Mesendoderm (in vitro differentiated cells): Measurements from ENCODE around the gene PHB1.

Experiments
- DNase-seq: peaks from one replicate; pipeline ENCODE4 v3.0.0; 2013
- H2AK5ac ChIP-seq: 2 replicates; pipeline ENCODE4 v1.6.1; 2013; ENCODE audit warnings: low read length, inconsistent platforms
- H2BK120ac ChIP-seq: 2 replicates; pipeline ENCODE4 v1.6.1; 2013; ENCODE audit warnings: low read depth, mild to moderate bottlenecking, low read length, moderate library complexity, mixed read lengths
- H2BK15ac ChIP-seq: replicated peaks from 2 replicates; pipeline ENCODE4 v1.6.1; 2013; ENCODE audit warnings: low read depth, mild to moderate bottlenecking, moderate library complexity
- H2BK5ac ChIP-seq: 2 replicates; pipeline ENCODE4 v1.6.1; 2013; ENCODE audit warnings: low read length, inconsistent platforms
- H3K18ac ChIP-seq: 2 replicates; pipeline ENCODE4 v1.6.1; 2013; ENCODE audit warnings: mild to moderate bottlenecking, low read length, mixed read lengths
- H3K23ac ChIP-seq: one replicate; pipeline ENCODE4 v1.6.1; 2013; ENCODE audit warnings: low read length
- H3K27ac ChIP-seq: 2 replicates; pipeline ENCODE4 v1.5.1; 2013; ENCODE audit warnings: low read depth, mild to moderate bottlenecking, inconsistent platforms, low read length, moderate library complexity
- H3K27me3 ChIP-seq: 2 replicates; pipeline ENCODE4 v1.6.1; 2013; ENCODE audit warnings: low read length, control low read depth, mild to moderate bottlenecking, inconsistent platforms; ENCODE audit not compliant: insufficient read depth, poor library complexity
- H3K36me3 ChIP-seq: 2 replicates; pipeline ENCODE4 v1.6.1; 2013; ENCODE audit warnings: low read length, inconsistent platforms; ENCODE audit not compliant: control insufficient read depth, insufficient read depth
- H3K4ac ChIP-seq: one replicate; pipeline ENCODE4 v1.6.1; 2013; ENCODE audit warnings: low read depth, mild to moderate bottlenecking, low read length, moderate library complexity
- H3K4me1 ChIP-seq: 2 replicates; pipeline ENCODE4 v1.6.1; 2013; ENCODE audit warnings: low read depth, low read length, inconsistent platforms; ENCODE audit not compliant: control insufficient read depth
- H3K4me2 ChIP-seq: 2 replicates; pipeline ENCODE4 v1.6.1; 2013; ENCODE audit warnings: low read length
- H3K4me3 ChIP-seq: 2 replicates; pipeline ENCODE4 v1.5.1; 2013; ENCODE audit warnings: mild to moderate bottlenecking, low read length
- H3K56ac ChIP-seq: one replicate; pipeline ENCODE4 v1.6.1; 2013; ENCODE audit warnings: low read length
- H3K79me1 ChIP-seq: 2 replicates; pipeline ENCODE4 v1.6.1; 2013; ENCODE audit warnings: low read length, inconsistent platforms
- H3K79me2 ChIP-seq: 2 replicates; pipeline ENCODE4 v1.6.1; 2013; ENCODE audit warnings: mild to moderate bottlenecking, low read length; ENCODE audit not compliant: control insufficient read depth, insufficient read depth
- H3K9ac ChIP-seq: 2 replicates; pipeline ENCODE4 v1.6.1; 2013; ENCODE audit warnings: low read length, inconsistent platforms
- H4K5ac ChIP-seq: one replicate; pipeline ENCODE4 v1.6.1; 2013; ENCODE audit warnings: low read length
- H4K8ac ChIP-seq: one replicate; pipeline ENCODE4 v1.6.1; 2013; ENCODE audit warnings: low read depth, mild to moderate bottlenecking, control low read depth, low read length, moderate library complexity
- WGBS: extraction: QIAGEN DNeasy Blood & Tissue Kit; methylation state at CpG from one replicate; pipeline ENCODE4 v1.1.7; 2013; ENCODE audit warnings: low lambda C conversion rate, missing lambda C conversion rate; ENCODE audit not compliant: insufficient coverage; ENCODE audit errors: extremely low coverage; 5-methylcytosine and 5-hydroxymethylcytosine counted together

Gene PHB1

GRCh38 chr17:49452201-49452600, 37.5 kb upstream of the PHB1 start:
- WGBS: no CpG with 5 or more reads among the region's 5 CpGs
- no peak overlapping the region for H3K27ac ChIP-seq
- no peak overlapping the region for H3K9ac ChIP-seq
- H3K23ac ChIP-seq: no peak overlapping the region
- no peak overlapping the region for H2AK5ac ChIP-seq
- no peak for DNase-seq
- no peaks in the 10 kb centered on the region for H3K79me2 ChIP-seq
- H3K4ac ChIP-seq: no peak overlapping the region
- H4K8ac ChIP-seq: no peak overlapping the region
- no peak overlapping the region for H4K5ac ChIP-seq
- H3K36me3 ChIP-seq: no peaks in the 10 kb centered on the region
- no peak overlapping the region for H3K56ac ChIP-seq
- H3K4me3 ChIP-seq: no peak overlapping the region
- no peak overlapping the region for H2BK15ac ChIP-seq
- H3K27me3 ChIP-seq: no peaks in the 10 kb centered on the region
- no peak overlapping the region for H3K18ac ChIP-seq
- H3K4me1 ChIP-seq: peaks cover 4% of the 10 kb centered on the region
- H2BK5ac ChIP-seq: no peak overlapping the region
- H3K79me1 ChIP-seq: no peaks in the 10 kb centered on the region
- H3K4me2 ChIP-seq: no peak overlapping the region
- no peak overlapping the region for H2BK120ac ChIP-seq

- H3K36me3 ChIP-seq: no peaks in the 10 kb centered on the region
- DNase-seq: no peak
- no CpG with 5 or more reads among the region's 3 CpGs for WGBS
- H3K79me2 ChIP-seq: no peaks in the 10 kb centered on the region
- no peak overlapping the region for H2AK5ac ChIP-seq
- H3K23ac ChIP-seq: no peak overlapping the region
- no peak overlapping the region for H3K18ac ChIP-seq
- H4K8ac ChIP-seq: no peak overlapping the region
- no peak overlapping the region for H2BK5ac ChIP-seq
- no peak overlapping the region for H3K4ac ChIP-seq
- H3K56ac ChIP-seq: no peak overlapping the region
- H3K4me1 ChIP-seq: peaks cover 4% of the 10 kb centered on the region
- no peaks in the 10 kb centered on the region for H3K27me3 ChIP-seq
- no peak overlapping the region for H4K5ac ChIP-seq
- H3K79me1 ChIP-seq: no peaks in the 10 kb centered on the region
- H3K27ac ChIP-seq: no peak overlapping the region
- H2BK120ac ChIP-seq: no peak overlapping the region
- no peak overlapping the region for H3K9ac ChIP-seq
- H3K4me2 ChIP-seq: no peak overlapping the region
- no peak overlapping the region for H3K4me3 ChIP-seq
- H2BK15ac ChIP-seq: no peak overlapping the region
Measured at GRCh38 chr17:49450735-49451134, 36.1 kb upstream of the PHB1 start.

DNA sequence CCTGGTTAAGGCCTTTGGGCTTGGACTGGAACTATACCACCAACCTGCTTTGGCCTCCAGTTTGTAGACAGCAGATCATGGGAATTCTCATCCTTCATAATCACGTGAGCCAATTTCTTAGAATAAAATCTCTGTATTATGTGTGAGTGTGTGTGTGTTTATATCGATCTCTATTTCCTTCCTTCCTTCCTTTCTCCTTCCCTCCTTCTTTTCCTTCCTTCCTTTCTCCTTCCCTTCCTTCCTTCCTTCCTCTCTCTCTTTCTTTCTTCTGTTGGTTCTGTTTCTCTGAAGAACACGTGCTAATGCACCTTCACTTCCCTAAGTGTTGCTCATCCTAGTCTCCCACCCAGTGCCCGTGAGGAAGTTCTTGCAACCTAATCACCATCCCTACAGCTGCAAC, 35.5 kb upstream of the PHB1 start:
- no peak overlapping the region for H3K23ac ChIP-seq
- no peak overlapping the region for H3K18ac ChIP-seq
- no peak overlapping the region for H3K4ac ChIP-seq
- no peaks in the 10 kb centered on the region for H3K27me3 ChIP-seq
- H3K79me2 ChIP-seq: no peaks in the 10 kb centered on the region
- H2BK15ac ChIP-seq: no peak overlapping the region
- no peak overlapping the region for H3K27ac ChIP-seq
- H3K9ac ChIP-seq: no peak overlapping the region
- no peak overlapping the region for H3K4me2 ChIP-seq
- no peaks in the 10 kb centered on the region for H3K36me3 ChIP-seq
- no peak overlapping the region for H4K8ac ChIP-seq
- no peak overlapping the region for H4K5ac ChIP-seq
- no peak overlapping the region for H2AK5ac ChIP-seq
- no peak for DNase-seq
- H3K79me1 ChIP-seq: no peaks in the 10 kb centered on the region
- no peak overlapping the region for H2BK5ac ChIP-seq
- no peak overlapping the region for H3K4me3 ChIP-seq
- no peak overlapping the region for H3K56ac ChIP-seq
- no CpG with 5 or more reads among the region's 4 CpGs for WGBS
- H2BK120ac ChIP-seq: no peak overlapping the region
- H3K4me1 ChIP-seq: peaks cover 4% of the 10 kb centered on the region

GRCh38 chr17:49447628-49448302, 33.1 kb upstream of the PHB1 start:
- WGBS: no CpG with 5 or more reads among the region's 9 CpGs

GRCh38 chr17:49445591-49445990, 30.9 kb upstream of the PHB1 start:
- Histone ChIP-seq H3K4ac (no peak overlapping the region), H3K79me1 (no peaks in the 10 kb centered on the region), H3K4me1 (no peaks in the 10 kb centered on the region), H3K27ac (no peak overlapping the region), H2BK120ac (no peak overlapping the region), H3K79me2 (no peaks in the 10 kb centered on the region), H4K8ac (no peak overlapping the region), H2BK15ac (no peak overlapping the region), H3K18ac (no peak overlapping the region), H3K56ac (no peak overlapping the region), H3K4me3 (no peak overlapping the region), H3K36me3 (no peaks in the 10 kb centered on the region), H2BK5ac (no peak overlapping the region), H3K23ac (no peak overlapping the region), H4K5ac (no peak overlapping the region), H3K9ac (no peak overlapping the region), H2AK5ac (no peak overlapping the region), H3K4me2 (no peak overlapping the region), H3K27me3 (no peaks in the 10 kb centered on the region)
- DNase-seq: no peak
- no CpG with 5 or more reads among the region's 7 CpGs for WGBS

More at GRCh38 chr17:49447628-49448302, 33.1 kb upstream of the PHB1 start:
- DNase-seq: no peak
- H4K8ac ChIP-seq: no peak overlapping the region
- H3K4me3 ChIP-seq: no peak overlapping the region
- H2BK5ac ChIP-seq: no peak overlapping the region
- H4K5ac ChIP-seq: no peak overlapping the region
- H3K18ac ChIP-seq: no peak overlapping the region
- no peak overlapping the region for H3K27ac ChIP-seq
- H3K9ac ChIP-seq: no peak overlapping the region
- H3K4me2 ChIP-seq: no peak overlapping the region
- H3K79me1 ChIP-seq: no peaks in the 10 kb centered on the region
- no peak overlapping the region for H3K23ac ChIP-seq
- no peak overlapping the region for H3K56ac ChIP-seq
- H3K4me1 ChIP-seq: peaks cover 4% of the 10 kb centered on the region
- no peaks in the 10 kb centered on the region for H3K27me3 ChIP-seq
- no peak overlapping the region for H2BK15ac ChIP-seq
- H3K79me2 ChIP-seq: no peaks in the 10 kb centered on the region
- no peaks in the 10 kb centered on the region for H3K36me3 ChIP-seq
- H3K4ac ChIP-seq: no peak overlapping the region
- H2AK5ac ChIP-seq: no peak overlapping the region
- no peak overlapping the region for H2BK120ac ChIP-seq

DNA sequence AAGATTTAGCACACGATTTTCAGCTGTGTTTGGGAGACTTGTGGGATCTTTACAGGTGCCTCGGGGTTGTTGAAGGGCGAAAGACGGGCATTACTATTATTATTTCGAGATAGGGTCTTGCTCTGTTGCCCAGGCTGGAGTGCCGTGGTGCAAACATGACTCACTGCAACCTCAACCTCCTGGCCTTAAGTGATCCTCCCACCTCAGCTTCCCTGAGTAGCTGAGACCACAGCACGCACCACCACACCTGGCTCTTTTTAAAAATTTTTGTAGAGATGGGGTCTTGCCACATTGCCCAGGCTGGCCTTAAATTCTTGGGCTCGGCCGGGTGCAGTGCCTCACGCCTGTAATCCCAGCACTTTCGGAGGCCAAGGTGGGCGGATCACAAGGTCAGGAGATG, 29.7 kb upstream of the PHB1 start:
- H3K27ac ChIP-seq: no peak overlapping the region
- no peak overlapping the region for H2BK5ac ChIP-seq
- H3K27me3 ChIP-seq: no peaks in the 10 kb centered on the region
- H3K56ac ChIP-seq: no peak overlapping the region
- H3K4me2 ChIP-seq: no peak overlapping the region
- no peak for DNase-seq
- no peaks in the 10 kb centered on the region for H3K79me2 ChIP-seq
- no peak overlapping the region for H2AK5ac ChIP-seq
- no peak overlapping the region for H3K9ac ChIP-seq
- H3K4me3 ChIP-seq: no peak overlapping the region
- no CpG with 5 or more reads among the region's 12 CpGs for WGBS
- no peak overlapping the region for H3K18ac ChIP-seq
- H4K5ac ChIP-seq: no peak overlapping the region
- H3K23ac ChIP-seq: no peak overlapping the region
- H2BK120ac ChIP-seq: no peak overlapping the region
- no peak overlapping the region for H4K8ac ChIP-seq
- H3K36me3 ChIP-seq: no peaks in the 10 kb centered on the region
- H3K4ac ChIP-seq: no peak overlapping the region
- H2BK15ac ChIP-seq: no peak overlapping the region
- no peaks in the 10 kb centered on the region for H3K79me1 ChIP-seq
- peaks cover under 1% of the 10 kb centered on the region for H3K4me1 ChIP-seq
